ENCODE results near the gene ADARB2. TPM values are rescaled to one million over a fixed set of nuclear protein-coding genes. Genes with fewer than 3 reads are reported as not detected.

Gene ADARB2
- total RNA-seq, 4 donors from 2014 or later, result 8.4 to 23.2 (median 19.6) TPM

- H3K27ac ChIP-seq, result no peak overlapping the region
- no peaks in the 10 kb centered on the region for H3K9me3 ChIP-seq
- TF ChIP-seq EP300 (IDR thresholded peaks at IDR 0.05), result no peak
- H3K4me3 ChIP-seq, result no peak overlapping the region
- DNase-seq (ENCODE audit: low spot score in 2 of 2), result no peak
- no peaks in the 10 kb centered on the region for H3K36me3 ChIP-seq
- peaks cover 0 to 5% (median 0%) of the 10 kb centered on the region in 4 donors for H3K4me1 ChIP-seq
- 87 to 89% methylated on average over 13 of the region's 13 CpGs for WGBS, 2 donors
- peaks cover 0 to 3% of the 10 kb centered on the region in 2 donors for H3K27me3 ChIP-seq
Measured at GRCh38 chr10:1382711-1383110, 354.6 kb downstream of the ADARB2 start.

- Histone ChIP-seq H3K27me3 (peaks cover 0 to 5% of the 10 kb centered on the region in 2 donors), H3K9me3 (no peaks in the 10 kb centered on the region), H3K4me3 (no peak overlapping the region), H3K36me3 (no peaks in the 10 kb centered on the region), H3K27ac (no peak overlapping the region), H3K4me1 (peaks cover 0 to 5% (median 0%) of the 10 kb centered on the region in 4 donors)
- WGBS, 2 donors, result 60 to 78% methylated on average over 5 of the region's 5 CpGs
- TF ChIP-seq CTCF (IDR thresholded peaks at IDR 0.05) (no peak), EP300 (IDR thresholded peaks at IDR 0.05) (no peak), POLR2A (IDR thresholded peaks at IDR 0.05) (no peak)
- DNase-seq (ENCODE audit: low spot score in 2 of 2), result no peak
Measured at GRCh38 chr10:1381339-1381738, 356.0 kb downstream of the ADARB2 start.

GRCh38 chr10:1380088-1380671 lies 357.1 kb downstream of the ADARB2 start:
- Histone ChIP-seq H3K27me3 (peaks cover 0 to 5% of the 10 kb centered on the region in 2 donors), H3K9me3 (no peaks in the 10 kb centered on the region), H3K27ac (no peak overlapping the region), H3K4me1 (peaks cover 0 to 5% (median 0%) of the 10 kb centered on the region in 4 donors), H3K36me3 (no peaks in the 10 kb centered on the region), H3K4me3 (no peak overlapping the region)
- TF ChIP-seq CTCF (IDR thresholded peaks at IDR 0.05) (no peak), EP300 (IDR thresholded peaks at IDR 0.05) (no peak), POLR2A (IDR thresholded peaks at IDR 0.05) (no peak)
- no peak for DNase-seq (ENCODE audit: low spot score in 2 of 2)
- WGBS, 2 donors, result 46 to 54% methylated on average over 11 to 16 of the region's 16 CpGs

DNA sequence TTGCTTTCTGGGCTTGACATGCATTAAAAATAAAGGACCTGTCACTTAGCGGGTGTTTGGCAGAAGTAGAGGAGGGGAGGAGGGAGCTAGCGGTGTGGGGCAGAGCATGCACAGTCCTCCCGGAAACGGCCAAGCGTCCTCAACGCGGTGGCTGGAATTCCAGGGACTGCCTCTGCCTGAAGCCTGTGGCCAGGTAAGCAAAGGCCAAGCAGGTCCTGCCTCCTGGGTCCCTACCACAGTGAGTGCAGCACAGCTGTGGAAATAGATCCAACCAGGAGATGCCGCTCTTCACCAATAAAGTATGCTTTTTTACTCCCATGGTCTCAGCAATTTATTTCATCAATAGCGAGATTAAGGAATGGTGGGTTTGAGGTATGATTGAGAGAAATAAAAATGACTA lies 357.7 kb downstream of the ADARB2 start:
- no peak for DNase-seq (ENCODE audit: low spot score in 2 of 2)
- no peak overlapping the region for H3K27ac ChIP-seq
- no peak overlapping the region for H3K4me3 ChIP-seq
- H3K4me1 ChIP-seq, result peaks cover 0 to 5% (median 0%) of the 10 kb centered on the region in 4 donors
- WGBS, 2 donors, result 55 to 56% methylated on average over 9 of the region's 9 CpGs
- H3K36me3 ChIP-seq, result no peaks in the 10 kb centered on the region
- peaks cover 0 to 5% of the 10 kb centered on the region in 2 donors for H3K27me3 ChIP-seq
- TF ChIP-seq POLR2A (IDR thresholded peaks at IDR 0.05) (no peak), EP300 (IDR thresholded peaks at IDR 0.05) (no peak), CTCF (IDR thresholded peaks at IDR 0.05) (no peak)
- H3K9me3 ChIP-seq, result no peaks in the 10 kb centered on the region

DNA sequence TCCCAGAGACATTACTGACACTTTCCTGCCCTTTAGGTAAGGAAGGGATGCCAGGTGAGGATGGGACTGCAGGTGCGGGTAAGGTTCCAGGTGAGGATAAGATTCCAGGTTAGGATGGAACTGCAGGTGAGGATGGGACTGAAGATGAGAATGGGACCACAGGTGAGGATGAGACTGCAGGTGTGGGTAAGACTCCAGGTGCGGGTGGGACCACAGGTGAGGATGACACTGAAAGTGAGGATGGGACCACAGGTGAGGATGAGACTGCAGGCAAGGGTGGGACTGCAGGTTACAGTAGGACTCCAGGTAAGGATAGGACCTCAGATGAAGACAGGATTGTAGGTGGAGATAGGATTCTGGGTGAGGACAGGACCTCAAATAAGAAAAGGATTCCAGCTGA lies 358.9 kb downstream of the ADARB2 start:
- Histone ChIP-seq H3K9me3 (no peaks in the 10 kb centered on the region), H3K4me3 (no peak overlapping the region), H3K36me3 (no peaks in the 10 kb centered on the region), H3K27me3 (peaks cover 0 to 5% of the 10 kb centered on the region in 2 donors), H3K4me1 (peaks cover 0 to 5% (median 0%) of the 10 kb centered on the region in 4 donors), H3K27ac (no peak overlapping the region)
- TF ChIP-seq CTCF (IDR thresholded peaks at IDR 0.05), result no peak
- TF ChIP-seq EP300 (IDR thresholded peaks at IDR 0.05), result no peak
- TF ChIP-seq POLR2A (IDR thresholded peaks at IDR 0.05), result no peak
- no peak for DNase-seq (ENCODE audit: low spot score in 2 of 2)
- 96 to 98% methylated on average over 2 of the region's 2 CpGs for WGBS, 2 donors
